Muscle of leg (tissue), 11 donors: ENCODE results near the gene PNPLA4. TPM values are rescaled to one million over a fixed set of nuclear protein-coding genes. Genes with fewer than 3 reads are reported as not detected.

Experiments used
- DNase-seq: peaks from one replicate; pipeline ENCODE4 v3.0.0; 2013
- H3K27ac ChIP-seq: one replicate; pipeline ENCODE4 v1.5.1; 2013; ENCODE audit warnings: mild to moderate bottlenecking, low read length, control low read depth
- H3K27me3 ChIP-seq: one replicate; pipeline ENCODE4 v1.6.1; 2013; ENCODE audit warnings: low read length; ENCODE audit not compliant: control insufficient read depth, insufficient read depth
- H3K36me3 ChIP-seq: one replicate; pipeline ENCODE4 v1.6.1; 2013; ENCODE audit warnings: low read length; ENCODE audit not compliant: control insufficient read depth, insufficient read depth
- H3K4me1 ChIP-seq: one replicate; pipeline ENCODE4 v1.6.1; 2013; ENCODE audit warnings: low read length; ENCODE audit not compliant: control insufficient read depth, insufficient read depth
- H3K4me3 ChIP-seq: one replicate; pipeline ENCODE4 v1.5.1; 2013; ENCODE audit warnings: low read length, control low read depth
- H3K9me3 ChIP-seq: replicated peaks from 2 replicates; pipeline ENCODE4 v1.6.1; 2013; ENCODE audit warnings: low read depth, low read length; ENCODE audit not compliant: control insufficient read depth
- WGBS: methylation state at CpG from one replicate; pipeline ENCODE4 v1.1.5; 2013; ENCODE audit warnings: missing lambda C conversion rate; ENCODE audit not compliant: insufficient coverage; 5-methylcytosine and 5-hydroxymethylcytosine counted together
- polyA plus RNA-seq, 8 donors: library from polyadenylated mRNA; unstranded; fragments of 120-200 nt; gene quantifications; one replicate each; pipeline versions ENCODE4 v1.2.1 to v1.2.3, GENCODE V29; 2013; ENCODE audit warnings: inconsistent platforms in 1 of 8, low replicate concordance in 1 of 8; ENCODE audit not compliant: insufficient read length in 8 of 8, insufficient read depth in 1 of 8
- total RNA-seq: library from RNA; stranded (reverse); fragments of 120-200 nt; gene quantifications from one replicate; pipeline ENCODE4 v1.2.4, GENCODE V29; 2013

Gene PNPLA4
- total and polyA plus RNA-seq, 9 donors = 10.2 to 16.3 (median 14.0) TPM

DNA sequence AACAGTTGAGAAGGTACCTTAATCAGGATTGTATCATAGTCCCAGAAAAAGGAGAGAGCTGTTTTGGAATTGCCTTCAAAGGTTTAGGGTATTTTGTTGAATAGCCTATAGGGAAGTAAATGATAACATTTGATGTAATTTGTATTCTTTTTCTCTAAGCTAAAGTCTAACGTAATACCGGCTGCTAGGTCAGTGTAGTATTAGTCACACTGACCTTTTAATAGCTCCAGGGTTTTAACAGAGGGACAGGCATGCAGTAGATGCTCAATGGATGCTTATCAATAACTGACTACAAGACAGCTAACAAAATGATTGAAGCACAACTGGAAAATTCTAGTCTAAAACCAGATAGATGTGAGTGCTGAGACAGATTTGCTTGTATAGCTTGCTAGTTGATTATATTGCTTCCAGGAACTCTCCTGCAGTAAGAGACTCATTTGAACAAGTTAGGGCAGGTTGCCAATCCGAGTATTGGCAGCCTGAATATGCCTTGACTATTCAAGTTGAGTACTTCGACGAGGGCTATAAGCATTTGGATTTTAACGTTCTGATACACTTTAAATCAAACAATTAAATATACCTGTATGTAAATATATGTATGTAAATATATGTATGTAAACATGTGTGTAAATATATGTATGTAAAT, 16.5 kb upstream of the PNPLA4 start:
- H3K4me3 ChIP-seq = no peak overlapping the region
- H3K27me3 ChIP-seq = peaks cover 23% of the 10 kb centered on the region
- H3K27ac ChIP-seq = no peak overlapping the region
- H3K36me3 ChIP-seq = no peaks in the 10 kb centered on the region
- WGBS = no CpG with 5 or more reads among the region's 6 CpGs
- H3K9me3 ChIP-seq = no peaks in the 10 kb centered on the region
- no peaks in the 10 kb centered on the region for H3K4me1 ChIP-seq
- DNase-seq = peak; percentile 31

- H3K27ac ChIP-seq = no peak overlapping the region
- peaks cover 17% of the 10 kb centered on the region for H3K27me3 ChIP-seq
- H3K4me3 ChIP-seq = no peak overlapping the region
- H3K4me1 ChIP-seq = no peaks in the 10 kb centered on the region
- no peak for DNase-seq
- H3K36me3 ChIP-seq = no peaks in the 10 kb centered on the region
- no CpG with 5 or more reads among the region's 3 CpGs for WGBS
- no peaks in the 10 kb centered on the region for H3K9me3 ChIP-seq
These were observed 14.3 kb upstream of the PNPLA4 start for GRCh38 chrX:7941390-7942042.

DNA sequence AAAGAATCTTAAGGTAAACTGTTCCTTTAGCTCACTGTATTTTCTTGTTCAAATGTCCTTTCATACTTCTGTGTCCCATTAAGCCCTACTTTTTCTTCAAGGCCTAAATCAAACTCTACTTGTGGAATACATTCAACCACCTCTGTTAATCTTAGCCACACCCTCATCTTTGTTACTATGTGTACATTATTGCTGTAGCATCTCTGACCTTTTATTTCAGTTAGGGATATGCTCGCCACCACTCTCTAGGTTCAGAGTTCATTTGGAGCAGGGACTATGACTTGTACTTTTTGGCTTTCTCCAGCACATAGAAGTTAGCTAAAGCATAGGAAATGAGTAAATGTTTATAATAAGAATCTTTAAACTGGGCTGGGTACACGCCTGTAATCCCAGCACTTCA, 6.8 kb upstream of the PNPLA4 start:
- DNase-seq = no peak

DNA sequence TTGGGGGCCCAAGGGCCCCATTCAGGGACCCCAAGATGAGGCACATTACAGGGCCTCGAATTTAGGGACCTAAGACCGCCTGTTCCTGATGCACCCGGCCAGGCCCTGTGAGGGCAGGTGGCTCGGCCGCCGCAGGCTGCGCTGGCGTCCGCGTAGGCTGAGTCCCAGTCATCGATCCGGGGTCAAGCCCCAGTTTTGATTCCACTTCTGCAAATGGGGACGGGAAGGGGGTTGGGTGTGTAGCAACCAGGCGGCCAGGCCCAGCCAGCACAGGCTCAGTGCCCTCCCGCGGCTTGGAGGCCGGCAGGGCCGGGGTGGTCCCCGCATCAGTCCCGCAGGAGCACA, 327 bp downstream of the PNPLA4 start:
- Histone ChIP-seq H3K4me3 (peak overlapping the region; percentile 69), H3K27ac (peak overlapping the region; percentile 79)

More for the DNA sequence above, 6.8 kb upstream of the PNPLA4 start:
- no peak overlapping the region for H3K4me3 ChIP-seq
- no peak overlapping the region for H3K27ac ChIP-seq
- peaks cover 12% of the 10 kb centered on the region for H3K27me3 ChIP-seq
- H3K9me3 ChIP-seq = no peaks in the 10 kb centered on the region
- WGBS = 89% methylated on average over 1 of the region's 2 CpGs
- H3K36me3 ChIP-seq = no peaks in the 10 kb centered on the region
- no peaks in the 10 kb centered on the region for H3K4me1 ChIP-seq

DNA sequence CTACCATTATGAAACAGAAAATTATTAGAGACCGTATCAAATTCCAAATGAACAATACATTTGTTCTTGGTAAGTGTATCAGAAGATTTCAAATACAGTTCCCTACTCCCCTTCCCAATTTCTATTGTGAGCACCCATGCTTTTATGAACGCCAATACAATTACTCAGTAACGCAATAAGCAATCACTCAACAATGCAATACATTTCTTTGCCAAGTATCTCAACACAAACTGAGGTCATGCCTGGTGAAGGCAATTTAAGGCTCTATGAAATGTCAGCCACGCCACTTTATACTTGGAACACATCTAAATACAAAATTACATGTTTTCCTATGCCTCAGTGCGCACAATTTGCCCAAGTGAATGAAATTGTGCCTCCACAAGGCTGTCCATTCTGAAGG, 712 bp downstream of the PNPLA4 start:
- Histone ChIP-seq H3K9me3 (no peaks in the 10 kb centered on the region), H3K27me3 (peaks cover 18% of the 10 kb centered on the region), H3K4me1 (peaks cover 9% of the 10 kb centered on the region), H3K27ac (no peak overlapping the region), H3K36me3 (peaks cover 4% of the 10 kb centered on the region), H3K4me3 (peak overlapping the region; percentile 69)
- DNase-seq = no peak
- 86% methylated on average over 4 of the region's 5 CpGs for WGBS

More for the DNA sequence above, 327 bp downstream of the PNPLA4 start:
- no peaks in the 10 kb centered on the region for H3K9me3 ChIP-seq
- H3K36me3 ChIP-seq = peaks cover 2% of the 10 kb centered on the region
- H3K4me1 ChIP-seq = peaks cover 9% of the 10 kb centered on the region
- no peak for DNase-seq
- H3K27me3 ChIP-seq = peaks cover 18% of the 10 kb centered on the region
- 12% methylated on average over 20 of the region's 20 CpGs for WGBS

- no peak overlapping the region for H3K27ac ChIP-seq
- no peaks in the 10 kb centered on the region for H3K9me3 ChIP-seq
- H3K27me3 ChIP-seq = peaks cover 18% of the 10 kb centered on the region
- H3K36me3 ChIP-seq = peaks cover 4% of the 10 kb centered on the region
- WGBS = 27% methylated on average over 6 of the region's 9 CpGs
- peak; percentile 71 for DNase-seq
- peaks cover 9% of the 10 kb centered on the region for H3K4me1 ChIP-seq
- no peak overlapping the region for H3K4me3 ChIP-seq
These were observed 1.2 kb downstream of the PNPLA4 start for GRCh38 chrX:7925867-7926472.

GRCh38 chrX:7921750-7922149, 5.5 kb downstream of the PNPLA4 start:
- no peak overlapping the region for H3K27ac ChIP-seq
- 90% methylated on average over 2 of the region's 12 CpGs for WGBS
- H3K4me3 ChIP-seq = no peak overlapping the region
- H3K36me3 ChIP-seq = peaks cover 7% of the 10 kb centered on the region
- H3K9me3 ChIP-seq = no peaks in the 10 kb centered on the region
- peaks cover 2% of the 10 kb centered on the region for H3K4me1 ChIP-seq
- peaks cover 4% of the 10 kb centered on the region for H3K27me3 ChIP-seq
- DNase-seq = no peak

GRCh38 chrX:7908821-7909220, 18.4 kb downstream of the PNPLA4 start:
- no peak for DNase-seq
- WGBS = 92% methylated on average over 2 of the region's 5 CpGs
- Histone ChIP-seq H3K4me3 (no peak overlapping the region), H3K27me3 (peaks cover 8% of the 10 kb centered on the region), H3K9me3 (no peaks in the 10 kb centered on the region), H3K36me3 (peaks cover 4% of the 10 kb centered on the region), H3K27ac (no peak overlapping the region), H3K4me1 (no peaks in the 10 kb centered on the region)

DNA sequence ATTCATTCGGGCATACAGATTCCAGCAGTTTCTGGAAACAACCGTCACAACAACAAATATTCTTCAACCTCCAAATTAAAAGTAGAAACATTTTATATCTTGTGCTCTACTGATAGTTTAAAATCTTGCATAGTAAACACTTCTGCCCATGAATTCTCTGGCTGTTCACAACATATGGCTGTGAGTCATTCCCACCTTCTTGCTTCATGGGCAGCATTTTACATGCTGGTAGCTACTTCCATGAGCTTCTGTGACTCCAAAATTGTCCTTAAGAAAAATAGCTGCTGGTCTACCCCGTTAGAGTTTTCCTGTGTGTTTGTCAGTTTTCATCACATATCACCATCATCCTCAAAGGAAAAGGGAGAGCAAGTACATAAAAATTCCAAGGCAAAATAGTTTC, 22.7 kb downstream of the PNPLA4 start:
- H3K27me3 ChIP-seq = peaks cover 5% of the 10 kb centered on the region
- no peak for DNase-seq
- H3K4me1 ChIP-seq = no peaks in the 10 kb centered on the region
- H3K27ac ChIP-seq = no peak overlapping the region
- H3K9me3 ChIP-seq = no peaks in the 10 kb centered on the region
- no peak overlapping the region for H3K4me3 ChIP-seq
- H3K36me3 ChIP-seq = peaks cover 20% of the 10 kb centered on the region
- no CpG with 5 or more reads among the region's 3 CpGs for WGBS

GRCh38 chrX:7891928-7892327, 35.3 kb downstream of the PNPLA4 start:
- WGBS = 73% methylated on average over 4 of the region's 9 CpGs

More at GRCh38 chrX:7891928-7892327, 35.3 kb downstream of the PNPLA4 start:
- no peak overlapping the region for H3K4me3 ChIP-seq
- H3K36me3 ChIP-seq = no peaks in the 10 kb centered on the region
- no peaks in the 10 kb centered on the region for H3K4me1 ChIP-seq
- H3K27ac ChIP-seq = no peak overlapping the region
- no peak for DNase-seq
- H3K9me3 ChIP-seq = no peaks in the 10 kb centered on the region
- H3K27me3 ChIP-seq = peaks cover 5% of the 10 kb centered on the region
